ENCODE results near the gene LAMB3.

LAMB3 gene

GRCh38 chr1:209661071-209661470 is 8.8 kb upstream of the LAMB3 start:
- no peak for DNase-seq

- no peak for DNase-seq
These were observed 7.7 kb upstream of the LAMB3 start for GRCh38 chr1:209659909-209660308.

- no peak for DNase-seq
These were observed 5.7 kb upstream of the LAMB3 start for GRCh38 chr1:209657918-209658317.

GRCh38 chr1:209657140-209657879 is 5.1 kb upstream of the LAMB3 start:
- DNase-seq, result no peak

DNA sequence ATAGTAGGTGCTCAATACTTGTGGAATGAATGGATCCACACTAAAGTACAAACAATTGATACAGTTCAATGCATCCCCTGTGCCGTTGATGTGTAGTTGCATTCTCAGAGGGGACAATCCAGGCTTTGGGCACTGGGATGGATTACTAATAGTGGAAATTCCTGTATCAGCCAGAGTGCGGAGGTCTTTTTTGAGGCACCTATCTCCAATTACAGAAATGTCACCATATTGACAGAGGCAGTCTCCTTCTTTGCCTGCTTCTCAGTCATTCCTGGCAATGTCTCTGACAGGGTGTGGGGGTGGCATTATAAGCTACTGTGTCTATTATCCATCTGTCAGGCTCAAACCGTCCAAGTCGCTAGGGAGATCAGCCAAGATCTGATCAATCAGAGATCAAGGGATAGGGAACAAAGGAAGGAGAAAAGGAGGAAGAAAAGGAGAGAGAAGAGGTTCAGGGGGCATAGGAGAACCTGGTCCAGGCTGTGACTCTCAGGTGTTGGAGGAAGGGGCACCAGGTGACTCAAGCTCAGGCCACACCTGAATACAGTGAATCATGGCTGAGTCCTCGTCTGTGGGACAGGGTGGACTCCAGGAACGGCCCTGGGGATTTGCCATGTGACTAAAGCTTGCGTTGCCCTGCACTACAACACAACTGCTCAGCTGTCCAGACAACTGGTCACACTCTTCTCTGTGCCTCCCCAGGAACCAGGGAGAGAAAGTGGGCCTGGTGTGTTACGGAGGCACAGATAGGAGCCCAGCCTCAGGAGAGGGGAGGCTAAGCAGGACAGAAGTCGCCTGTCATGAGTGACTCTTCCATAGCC is 3.4 kb upstream of the LAMB3 start:
- no peak for DNase-seq

GRCh38 chr1:209653915-209654351 is 1.7 kb upstream of the LAMB3 start:
- DNase-seq, result no peak

DNA sequence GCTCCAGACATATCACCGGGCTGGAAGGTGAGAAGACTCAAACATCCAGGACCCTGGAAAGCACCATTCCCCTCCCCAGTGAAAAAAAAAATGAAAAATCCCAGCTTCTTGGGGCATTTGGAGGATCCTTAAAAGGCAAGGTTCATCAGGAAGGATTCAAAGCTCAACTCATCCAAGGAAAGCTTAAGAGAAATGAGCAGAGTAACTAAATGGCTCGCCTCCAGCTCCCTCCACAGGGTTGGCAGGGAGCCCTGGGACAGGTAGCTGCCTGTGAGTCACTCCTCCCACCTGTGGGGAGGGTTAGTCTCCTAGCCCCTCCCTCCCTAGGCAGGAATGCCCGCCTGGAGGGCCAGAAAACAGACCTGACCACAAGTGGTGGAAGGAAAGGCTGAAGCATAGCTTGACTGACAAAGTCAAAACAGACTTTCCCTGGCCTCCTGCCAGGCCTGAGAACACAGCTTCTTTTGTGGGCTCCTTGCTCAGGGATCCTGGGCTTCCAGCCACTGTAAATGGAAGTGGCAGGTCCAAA is 712 bp upstream of the LAMB3 start:
- peak; percentile 40 for DNase-seq

GRCh38 chr1:209651138-209651587 is 1.1 kb downstream of the LAMB3 start:
- peak; percentile 65 for DNase-seq

DNA sequence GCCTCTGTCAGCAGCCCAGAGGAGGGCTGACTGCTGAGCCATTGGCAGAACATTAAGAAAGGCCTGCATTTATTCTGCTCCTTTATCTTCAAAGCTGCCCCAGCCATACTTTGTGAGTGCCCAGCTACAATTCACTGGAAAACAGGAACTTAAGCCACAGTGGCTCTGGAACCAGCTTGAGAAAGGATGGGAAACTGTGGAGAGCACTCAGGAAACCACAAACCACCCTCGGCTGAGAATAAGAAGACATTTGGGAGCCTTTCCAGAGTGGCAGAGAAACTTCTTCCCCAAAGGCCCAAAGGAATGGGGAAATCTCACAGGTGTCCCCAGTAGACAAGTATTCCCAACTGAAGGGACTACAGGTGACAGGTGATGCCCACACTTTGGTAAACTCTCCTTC is 1.8 kb downstream of the LAMB3 start:
- DNase-seq, result no peak

- no peak for DNase-seq
These were observed 3.1 kb downstream of the LAMB3 start for GRCh38 chr1:209648931-209649776.

GRCh38 chr1:209648346-209648745 is 3.9 kb downstream of the LAMB3 start:
- no peak for DNase-seq

- no peak for DNase-seq
These were observed 5.1 kb downstream of the LAMB3 start for GRCh38 chr1:209647156-209647555.

- DNase-seq, result peak; percentile 26
These were observed 5.7 kb downstream of the LAMB3 start for GRCh38 chr1:209646558-209646957.

DNA sequence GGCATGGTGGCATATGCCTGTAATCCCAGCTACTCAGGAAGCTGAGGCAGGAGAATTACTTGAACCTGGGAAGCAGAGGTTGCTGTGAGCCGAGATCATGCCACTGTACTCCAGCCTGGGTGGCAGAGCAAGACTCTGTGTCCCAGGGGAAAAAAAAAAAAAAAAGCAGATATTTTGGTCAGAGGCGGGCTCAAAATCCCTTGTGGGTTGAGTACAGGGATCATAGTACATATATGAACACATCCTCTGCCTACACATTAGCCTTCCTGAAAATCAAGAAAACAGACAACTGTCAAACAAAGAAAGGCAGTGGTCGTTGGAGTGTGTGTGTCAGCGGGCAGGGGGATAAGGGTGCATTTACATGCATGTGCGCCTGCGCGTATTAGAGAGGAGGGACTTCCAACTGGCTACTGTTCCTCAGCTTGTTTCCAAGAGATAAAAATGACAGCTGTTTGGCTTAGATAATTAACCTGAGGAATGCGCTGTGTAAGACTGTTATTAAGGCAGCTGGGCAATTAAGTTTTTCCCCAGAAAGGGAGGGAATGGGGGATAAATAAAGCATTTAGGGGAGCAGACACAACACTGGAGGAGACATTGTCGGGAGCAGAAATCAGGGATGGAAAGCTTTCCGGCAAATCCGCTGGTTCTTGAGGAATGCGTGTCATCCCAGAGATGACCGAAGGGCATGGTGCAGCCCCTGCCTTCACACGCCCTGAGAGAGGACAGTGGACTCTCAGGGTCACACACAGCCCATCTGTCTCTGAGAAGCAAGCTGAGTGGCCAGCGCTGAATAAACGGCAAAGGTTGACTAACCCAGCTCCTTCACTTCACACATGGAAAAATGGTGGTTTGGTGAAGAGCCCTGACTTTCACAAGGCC is 6.4 kb downstream of the LAMB3 start:
- DNase-seq, result no peak

- no peak for DNase-seq
These were observed 8.8 kb downstream of the LAMB3 start for GRCh38 chr1:209643285-209644020.

DNA sequence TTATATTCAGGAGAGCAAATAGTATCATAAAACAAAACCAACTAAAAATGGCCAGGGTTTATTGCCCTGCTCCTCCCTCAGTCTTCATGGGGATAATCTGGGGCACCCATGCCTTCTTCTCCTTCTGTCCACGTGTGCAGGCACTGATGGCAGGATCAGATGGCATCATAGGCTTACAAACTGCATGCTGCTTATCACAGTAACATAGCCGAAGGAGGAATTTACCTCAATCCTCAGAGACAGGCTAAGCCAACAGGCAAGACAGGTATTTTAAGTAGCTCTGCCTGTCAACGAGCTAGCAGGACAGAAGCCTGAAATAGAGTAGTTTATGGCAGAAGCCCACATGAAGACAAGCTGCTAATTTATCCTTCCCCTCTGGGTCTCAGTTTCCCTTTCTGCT is 9.4 kb downstream of the LAMB3 start:
- no peak for DNase-seq

DNA sequence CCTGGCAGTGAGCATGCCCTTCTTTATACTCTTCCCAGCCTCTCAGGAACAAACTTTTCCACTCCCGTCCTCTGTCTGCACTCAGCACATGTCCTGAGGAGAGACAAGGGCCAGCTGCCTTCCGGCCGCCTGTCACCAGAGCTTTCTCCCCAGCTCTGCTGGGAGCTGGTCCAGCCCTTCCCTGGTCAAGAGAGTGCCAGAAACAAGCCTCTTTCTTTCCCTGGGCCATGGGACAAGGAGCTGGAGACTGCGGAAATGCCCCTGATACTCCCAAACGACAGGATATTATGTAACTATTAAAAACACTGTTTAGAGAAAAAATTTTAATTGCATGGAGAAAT is 10.4 kb downstream of the LAMB3 start:
- no peak for DNase-seq

DNA sequence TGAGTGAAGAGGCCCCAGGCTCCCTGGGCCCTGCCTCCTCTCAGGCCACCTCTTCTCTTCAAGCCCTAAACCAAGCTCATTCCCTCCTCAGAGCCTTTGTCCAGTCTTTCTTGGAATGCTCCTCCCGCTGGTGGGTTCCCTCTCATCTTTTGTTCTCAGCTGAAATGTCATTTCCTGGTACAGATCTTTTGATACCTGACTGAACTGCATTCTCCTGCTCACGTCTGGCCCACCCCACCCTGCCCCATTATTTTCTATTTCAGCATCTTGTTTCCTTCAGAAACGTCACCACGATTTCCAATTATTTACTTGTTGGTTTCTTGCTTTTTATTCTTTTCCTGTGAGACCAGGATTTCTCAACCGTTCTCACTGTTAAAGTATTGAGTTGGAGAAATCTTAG is 16.4 kb downstream of the LAMB3 start:
- no peak for DNase-seq

- no peak for DNase-seq
These were observed 18.1 kb downstream of the LAMB3 start for GRCh38 chr1:209634005-209634737.

GRCh38 chr1:209633335-209633997 is 18.8 kb downstream of the LAMB3 start:
- no peak for DNase-seq

Measured in CD4-positive, alpha-beta T cell treated with Interleukin-6 for 4 hours (primary cell).